OCI-LY7 (cell line): Measurements from ENCODE around the gene GRM5. TPM values are rescaled to one million over a fixed set of nuclear protein-coding genes. Genes with fewer than 3 reads are reported as not detected.
"Not testable (repeated sequence)": the region's sequence is repeated elsewhere in the genome, so short reads cannot be mapped to it uniquely, and the experiment has no call there.

Source experiments
- BruUV-seq: library from RNA; stranded (reverse); fragments of 400-500 nt; replicated peaks from 2 replicates; lab custom pipeline; 2021; lab: Mats Ljungman, UMichigan
- CTCF ChIA-PET: fragments of 300-600 bp; sonication (Branson Sonifier 250); formaldehyde crosslinking; loops from one replicate; lab custom pipeline; 2022; ENCODE audit warnings: antibody characterized with exemption; ENCODE audit not compliant: unreplicated experiment; lab: Charles Lee
- POLR2A ChIA-PET: fragments of 300-600 bp; sonication (Branson Sonifier 250); formaldehyde crosslinking; loops from one replicate; lab custom pipeline; 2022; ENCODE audit warnings: antibody characterized with exemption; lab: Charles Lee
- DNase-seq: peaks from one replicate; pipeline ENCODE4 v3.0.0-alpha.2; 2015; ENCODE audit warnings: low spot score
- H2AFZ ChIP-seq: fragments of 200-600 bp; sonication (generic), shearing (Covaris generic); 2 replicates; pipeline ENCODE4 v1.6.1; 2014; ENCODE audit warnings: mild to moderate bottlenecking, antibody characterized with exemption, low read length, moderate library complexity
- H3K27ac ChIP-seq: fragments of 200-600 bp; sonication (generic); 2 replicates; pipeline ENCODE4 v1.5.1; 2014; ENCODE audit warnings: mixed run types, low read depth, mild to moderate bottlenecking, moderate library complexity, low read length, inconsistent platforms; ENCODE audit not compliant: poor library complexity, severe bottlenecking
- H3K36me3 ChIP-seq: fragments of 200-600 bp; sonication (generic); 2 replicates; pipeline ENCODE4 v1.6.1; 2014; ENCODE audit warnings: mild to moderate bottlenecking, antibody characterized with exemption, low read length, moderate library complexity, mixed read lengths; ENCODE audit not compliant: insufficient read depth
- H3K4me1 ChIP-seq: fragments of 200-600 bp; sonication (generic); 2 replicates; pipeline ENCODE4 v1.5.1; 2014; ENCODE audit warnings: mild to moderate bottlenecking, low read length; ENCODE audit not compliant: insufficient read depth, poor library complexity, severe bottlenecking
- H3K4me2 ChIP-seq: fragments of 200-600 bp; sonication (generic); 2 replicates; pipeline ENCODE4 v1.6.1; 2014; ENCODE audit warnings: mild to moderate bottlenecking, low read length
- H3K4me3 ChIP-seq: fragments of 200-600 bp; sonication (generic); 2 replicates; pipeline ENCODE4 v1.5.1; 2014; ENCODE audit warnings: mild to moderate bottlenecking, low read depth, low read length; ENCODE audit not compliant: poor library complexity, severe bottlenecking
- H3K79me2 ChIP-seq: fragments of 200-600 bp; sonication (generic); 2 replicates; pipeline ENCODE4 v1.6.1; 2016; ENCODE audit warnings: low read depth, mild to moderate bottlenecking, low read length, moderate library complexity, mixed read lengths; ENCODE audit not compliant: insufficient read depth
- H3K9me2 ChIP-seq: fragments of 200-600 bp; sonication (generic); 2 replicates; pipeline ENCODE4 v1.6.1; 2016; ENCODE audit warnings: mild to moderate bottlenecking, low read length, mixed read lengths; ENCODE audit not compliant: insufficient read depth
- H3K9me3 ChIP-seq: fragments of 200-600 bp; sonication (generic); 2 replicates; pipeline ENCODE4 v1.6.1; 2014; ENCODE audit warnings: mild to moderate bottlenecking, mixed run types, low read length, mixed read lengths
- H4K20me1 ChIP-seq: fragments of 200-600 bp; sonication (generic); 2 replicates; pipeline ENCODE4 v1.6.1; 2014; ENCODE audit warnings: mild to moderate bottlenecking, antibody characterized with exemption, low read length, moderate library complexity, mixed read lengths; ENCODE audit not compliant: insufficient read depth
- CTCF ChIP-seq: fragments of 200-600 bp; sonication (generic); conservative IDR thresholded peaks from 2 replicates; pipeline ENCODE4 v1.5.1; 2014; ENCODE audit warnings: mild to moderate bottlenecking, antibody characterized with exemption, low read length, moderate library complexity, mixed read lengths
- EZH2phosphoT487 ChIP-seq: fragments of 200-600 bp; sonication (generic); IDR thresholded peaks from 2 replicates; pipeline ENCODE4 v1.6.1; 2018; ENCODE audit warnings: low read depth, borderline replicate concordance, mild to moderate bottlenecking, mixed run types, antibody characterized with exemption, low read length, moderate library complexity, mixed read lengths
- intact Hi-C: fragments of 100-400 bp; cut with micrococcal nuclease; formaldehyde crosslinking; loops from one replicate; pipeline ENCODE4 v1.10.0; 2022; ENCODE audit not compliant: unreplicated experiment
- total RNA-seq, 2 experiments: library from RNA; depleted of rRNA in 1 of 2; stranded (reverse); fragments of >200 nt in 1 of 2; shearing (Covaris generic) in 1 of 2; gene quantifications; 2 replicates each; pipeline ENCODE4 v1.2.3, GENCODE V29; 2014 to 2022

The GRM5 gene
- total RNA-seq, 2 experiments from 2014 or later = not detected

- DNase-seq, H2AFZ ChIP-seq, H3K9me2 ChIP-seq, H3K27ac ChIP-seq, BruUV-seq, H3K36me3 ChIP-seq, POLR2A ChIA-PET, H3K4me2 ChIP-seq, H3K4me1 ChIP-seq, H3K9me3 ChIP-seq, H3K79me2 ChIP-seq, CTCF ChIA-PET, H3K4me3 ChIP-seq, H4K20me1 ChIP-seq, intact Hi-C loops: not testable (repeated sequence)
- 0 out of 2 replicates have a peak, but pooled peaks have one; percentile 20 for TF ChIP-seq CTCF
Measured at GRCh38 chr11:88853963-88854362, 211.8 kb downstream of the GRM5 start.

GRCh38 chr11:88851547-88851946 is 214.2 kb downstream of the GRM5 start:
- H3K4me2 ChIP-seq, BruUV-seq, DNase-seq, CTCF ChIA-PET, H3K36me3 ChIP-seq, H3K4me1 ChIP-seq, H4K20me1 ChIP-seq, H3K9me3 ChIP-seq, H3K79me2 ChIP-seq, H3K4me3 ChIP-seq, H3K27ac ChIP-seq, H3K9me2 ChIP-seq, intact Hi-C loops: not testable (repeated sequence)
- POLR2A ChIA-PET = interaction anchor here (0.7 to 1.0 kb wide), 2 partner anchors 14 to 108 kb away, joined by 3 to 4 read pairs; no protein-coding TSS in a partner anchor
- H2AFZ ChIP-seq = peak overlapping the region; percentile 69

GRCh38 chr11:88849773-88850172 is 216.0 kb downstream of the GRM5 start:
- H3K4me1 ChIP-seq = peaks cover 23% of the 10 kb centered on the region
- intact Hi-C loops, H3K4me3 ChIP-seq, H3K9me2 ChIP-seq, POLR2A ChIA-PET, H3K4me2 ChIP-seq, DNase-seq, BruUV-seq, H3K9me3 ChIP-seq, H3K27ac ChIP-seq, H2AFZ ChIP-seq, H3K79me2 ChIP-seq, H4K20me1 ChIP-seq, H3K36me3 ChIP-seq, CTCF ChIA-PET: not testable (repeated sequence)

- Histone ChIP-seq H3K4me3 (no peak overlapping the region), H4K20me1 (no peaks in the 10 kb centered on the region), H2AFZ (no peak overlapping the region), H3K36me3 (no peaks in the 10 kb centered on the region; the same call in 1 of the 2 replicates), H3K79me2 (no peaks in the 10 kb centered on the region), H3K4me2 (no peak overlapping the region), H3K9me2 (no peaks in the 10 kb centered on the region), H3K9me3 (no peaks in the 10 kb centered on the region), H3K27ac (no peak overlapping the region), H3K4me1 (peaks cover 27% of the 10 kb centered on the region)
- no TSS peak for BruUV-seq
- DNase-seq = no peak
- ChIA-PET POLR2A (no interaction called here), CTCF (no interaction called here)
- TF ChIP-seq CTCF = no peak
- no peak for TF ChIP-seq EZH2phosphoT487
- intact Hi-C loops = no loop called here
Measured at GRCh38 chr11:88849368-88849767, 216.4 kb downstream of the GRM5 start.

GRCh38 chr11:88846266-88846665 is 219.5 kb downstream of the GRM5 start:
- Histone ChIP-seq H3K27ac (peak overlapping the region; percentile 96), H2AFZ (peak overlapping the region; percentile 78; the same call in 1 of the 2 replicates), H3K4me1 (peaks cover 53% of the 10 kb centered on the region)
- BruUV-seq, intact Hi-C loops, H3K4me3 ChIP-seq, H3K9me3 ChIP-seq, H3K79me2 ChIP-seq, H4K20me1 ChIP-seq, H3K4me2 ChIP-seq, CTCF ChIA-PET, H3K36me3 ChIP-seq, H3K9me2 ChIP-seq: not testable (repeated sequence)
- DNase-seq = peak; percentile 19
- POLR2A ChIA-PET = interaction anchor here (0.6 kb wide), 1 partner anchor 508 kb away, joined by 6 read pairs; no protein-coding TSS in a partner anchor
